Subcutaneous abdominal adipose tissue (tissue), 5 donors: ENCODE results near the gene MAGEF1.

Experiments
- H3K27ac ChIP-seq: one replicate; pipeline ENCODE4 v1.7.0; 2013; ENCODE audit warnings: low read depth, mild to moderate bottlenecking, inconsistent platforms, low read length, moderate library complexity
- H3K27me3 ChIP-seq, 5 donors: one replicate each; pipeline ENCODE4 v1.7.0; 2013; ENCODE audit warnings: low read length in 5 of 5, inconsistent platforms in 1 of 5; ENCODE audit not compliant: control insufficient read depth in 5 of 5, insufficient read depth in 4 of 5
- H3K36me3 ChIP-seq, 5 donors: one replicate each; pipeline ENCODE4 v1.7.0; 2013; ENCODE audit warnings: low read length in 5 of 5; ENCODE audit not compliant: control insufficient read depth in 5 of 5, insufficient read depth in 5 of 5
- H3K4me1 ChIP-seq, 5 donors: one replicate each; pipeline ENCODE4 v1.7.0; 2013; ENCODE audit warnings: low read length in 5 of 5, mild to moderate bottlenecking in 3 of 5, moderate library complexity in 1 of 5; ENCODE audit not compliant: control insufficient read depth in 5 of 5, insufficient read depth in 5 of 5
- H3K4me3 ChIP-seq, 5 donors: one replicate each; pipeline ENCODE4 v1.7.0; 2013; ENCODE audit warnings: low read length in 5 of 5, low read depth in 1 of 5
- H3K9ac ChIP-seq, 5 donors: one replicate each; pipeline ENCODE4 v1.7.0; 2013; ENCODE audit warnings: low read length in 5 of 5, mild to moderate bottlenecking in 4 of 5, moderate library complexity in 3 of 5
- H3K9me3 ChIP-seq, 5 donors: one replicate each; pipeline ENCODE4 v1.7.0; 2013; ENCODE audit warnings: low read length in 5 of 5; ENCODE audit not compliant: control insufficient read depth in 5 of 5
- donor health status: healthy.
- donor health status: healthy.
- donor health status: healthy.
- donor health status: healthy.
- donor health status: healthy.

Gene MAGEF1

GRCh38 chr3:184725176-184725719 is 13.4 kb upstream of the MAGEF1 start:
- no peaks in the 10 kb centered on the region for H3K9me3 ChIP-seq
- no peaks in the 10 kb centered on the region for H3K27me3 ChIP-seq
- no peak overlapping the region for H3K4me3 ChIP-seq
- H3K27ac ChIP-seq, result no peak overlapping the region
- no peak overlapping the region for H3K9ac ChIP-seq
- peaks cover 0 to 8% (median 5%) of the 10 kb centered on the region in 5 donors for H3K4me1 ChIP-seq
- H3K36me3 ChIP-seq, result no peaks in the 10 kb centered on the region

GRCh38 chr3:184724699-184725098 is 12.8 kb upstream of the MAGEF1 start:
- Histone ChIP-seq H3K27ac (no peak overlapping the region), H3K27me3 (no peaks in the 10 kb centered on the region), H3K9me3 (no peaks in the 10 kb centered on the region), H3K36me3 (no peaks in the 10 kb centered on the region), H3K9ac (no peak overlapping the region), H3K4me3 (no peak overlapping the region), H3K4me1 (peaks cover 0 to 8% (median 5%) of the 10 kb centered on the region in 5 donors)

- no peak overlapping the region for H3K9ac ChIP-seq
- H3K36me3 ChIP-seq, result no peaks in the 10 kb centered on the region
- H3K4me1 ChIP-seq, result peaks cover 0 to 23% (median 15%) of the 10 kb centered on the region in 5 donors
- H3K4me3 ChIP-seq, result no peak overlapping the region
- no peaks in the 10 kb centered on the region for H3K27me3 ChIP-seq
- no peak overlapping the region for H3K27ac ChIP-seq
- no peaks in the 10 kb centered on the region for H3K9me3 ChIP-seq
Observed at GRCh38 chr3:184719709-184720108, 7.8 kb upstream of the MAGEF1 start.

GRCh38 chr3:184718431-184718830 is 6.6 kb upstream of the MAGEF1 start:
- Histone ChIP-seq H3K36me3 (no peaks in the 10 kb centered on the region), H3K27ac (no peak overlapping the region), H3K9ac (no peak overlapping the region), H3K27me3 (no peaks in the 10 kb centered on the region), H3K9me3 (no peaks in the 10 kb centered on the region), H3K4me1 (peaks cover 0 to 23% (median 15%) of the 10 kb centered on the region in 5 donors), H3K4me3 (no peak overlapping the region)

GRCh38 chr3:184717399-184717983 is 5.6 kb upstream of the MAGEF1 start:
- no peak overlapping the region for H3K4me3 ChIP-seq
- no peak overlapping the region for H3K9ac ChIP-seq
- no peaks in the 10 kb centered on the region for H3K9me3 ChIP-seq
- H3K27me3 ChIP-seq, result no peaks in the 10 kb centered on the region
- H3K27ac ChIP-seq, result no peak overlapping the region
- H3K4me1 ChIP-seq, result peaks cover 0 to 24% (median 16%) of the 10 kb centered on the region in 5 donors
- no peaks in the 10 kb centered on the region for H3K36me3 ChIP-seq

- peak overlapping the region; percentile 67 for H3K27ac ChIP-seq
- no peak overlapping the region for H3K9ac ChIP-seq
- H3K4me3 ChIP-seq, result no peak overlapping the region
- peaks cover 2 to 27% (median 21%) of the 10 kb centered on the region in 5 donors for H3K4me1 ChIP-seq
- H3K36me3 ChIP-seq, result no peaks in the 10 kb centered on the region
- no peaks in the 10 kb centered on the region for H3K9me3 ChIP-seq
- no peaks in the 10 kb centered on the region for H3K27me3 ChIP-seq
Observed at GRCh38 chr3:184716622-184717398, 4.9 kb upstream of the MAGEF1 start.

- no peaks in the 10 kb centered on the region for H3K9me3 ChIP-seq
- no peak overlapping the region for H3K4me3 ChIP-seq
- no peaks in the 10 kb centered on the region for H3K27me3 ChIP-seq
- H3K36me3 ChIP-seq, result no peaks in the 10 kb centered on the region
- H3K9ac ChIP-seq, result no peak overlapping the region
- H3K27ac ChIP-seq, result peak overlapping the region; percentile 67
- peaks cover 2 to 34% (median 24%) of the 10 kb centered on the region in 5 donors for H3K4me1 ChIP-seq
Observed at GRCh38 chr3:184715943-184716621, 4.2 kb upstream of the MAGEF1 start.

- H3K9ac ChIP-seq, result no peak overlapping the region
- no peaks in the 10 kb centered on the region for H3K9me3 ChIP-seq
- H3K27me3 ChIP-seq, result no peaks in the 10 kb centered on the region
- no peaks in the 10 kb centered on the region for H3K36me3 ChIP-seq
- no peak overlapping the region for H3K27ac ChIP-seq
- H3K4me3 ChIP-seq, result no peak overlapping the region
- H3K4me1 ChIP-seq, result peaks cover 7 to 45% (median 36%) of the 10 kb centered on the region in 5 donors
Observed at GRCh38 chr3:184713521-184713920, 1.7 kb upstream of the MAGEF1 start.

GRCh38 chr3:184713040-184713355 is 1.1 kb upstream of the MAGEF1 start:
- Histone ChIP-seq H3K27ac (no peak overlapping the region), H3K27me3 (no peaks in the 10 kb centered on the region), H3K9ac (no peak overlapping the region), H3K4me3 (no peak overlapping the region), H3K36me3 (no peaks in the 10 kb centered on the region), H3K4me1 (peaks cover 7 to 45% (median 36%) of the 10 kb centered on the region in 5 donors), H3K9me3 (no peaks in the 10 kb centered on the region)
